ENCODE results near the gene NOL11. TPM values are rescaled to one million over a fixed set of nuclear protein-coding genes. Genes with fewer than 3 reads are reported as not detected.
"Not testable (repeated sequence)": the region's sequence is repeated elsewhere in the genome, so short reads cannot be mapped to it uniquely, and the experiment has no call there.

NOL11 gene
- total RNA-seq, 2 donors from 2014 or later: 18.6 to 18.9 TPM

DNA sequence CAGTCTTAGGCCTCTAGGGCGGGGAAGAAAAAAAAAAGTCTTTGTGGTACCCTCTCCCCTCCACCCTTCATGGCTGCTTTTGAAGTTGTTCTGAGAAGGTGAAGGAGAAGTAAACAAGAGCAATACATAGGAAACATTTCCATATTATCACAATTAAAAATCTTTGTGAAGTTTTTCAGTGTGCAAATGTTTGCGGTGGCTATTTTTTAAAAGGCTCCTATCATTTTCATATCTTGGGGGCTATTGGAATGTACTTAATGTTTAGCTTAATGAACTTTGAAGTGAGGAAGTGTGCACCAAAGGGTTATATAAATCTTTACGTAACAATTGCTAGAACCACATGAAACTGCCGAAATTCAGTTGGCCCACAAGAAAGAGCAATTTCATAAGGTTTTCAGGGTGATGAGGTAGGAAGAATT is 7.6 kb downstream of the NOL11 start:
- no peaks in the 10 kb centered on the region for H3K9me3 ChIP-seq
- peaks cover 91% of the 10 kb centered on the region for H3K36me3 ChIP-seq
- TF ChIP-seq, protein P1, sequence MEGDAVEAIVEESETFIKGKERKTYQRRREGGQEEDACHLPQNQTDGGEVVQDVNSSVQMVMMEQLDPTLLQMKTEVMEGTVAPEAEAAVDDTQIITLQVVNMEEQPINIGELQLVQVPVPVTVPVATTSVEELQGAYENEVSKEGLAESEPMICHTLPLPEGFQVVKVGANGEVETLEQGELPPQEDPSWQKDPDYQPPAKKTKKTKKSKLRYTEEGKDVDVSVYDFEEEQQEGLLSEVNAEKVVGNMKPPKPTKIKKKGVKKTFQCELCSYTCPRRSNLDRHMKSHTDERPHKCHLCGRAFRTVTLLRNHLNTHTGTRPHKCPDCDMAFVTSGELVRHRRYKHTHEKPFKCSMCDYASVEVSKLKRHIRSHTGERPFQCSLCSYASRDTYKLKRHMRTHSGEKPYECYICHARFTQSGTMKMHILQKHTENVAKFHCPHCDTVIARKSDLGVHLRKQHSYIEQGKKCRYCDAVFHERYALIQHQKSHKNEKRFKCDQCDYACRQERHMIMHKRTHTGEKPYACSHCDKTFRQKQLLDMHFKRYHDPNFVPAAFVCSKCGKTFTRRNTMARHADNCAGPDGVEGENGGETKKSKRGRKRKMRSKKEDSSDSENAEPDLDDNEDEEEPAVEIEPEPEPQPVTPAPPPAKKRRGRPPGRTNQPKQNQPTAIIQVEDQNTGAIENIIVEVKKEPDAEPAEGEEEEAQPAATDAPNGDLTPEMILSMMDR (IDR thresholded peaks at IDR 0.05): no peak
- H3K27me3 ChIP-seq: no peaks in the 10 kb centered on the region
- H3K4me1 ChIP-seq: no peaks in the 10 kb centered on the region
- no peak for DNase-seq (ENCODE audit: low spot score)
- H3K4me3 ChIP-seq: no peak overlapping the region
- no peak overlapping the region for H3K27ac ChIP-seq

DNA sequence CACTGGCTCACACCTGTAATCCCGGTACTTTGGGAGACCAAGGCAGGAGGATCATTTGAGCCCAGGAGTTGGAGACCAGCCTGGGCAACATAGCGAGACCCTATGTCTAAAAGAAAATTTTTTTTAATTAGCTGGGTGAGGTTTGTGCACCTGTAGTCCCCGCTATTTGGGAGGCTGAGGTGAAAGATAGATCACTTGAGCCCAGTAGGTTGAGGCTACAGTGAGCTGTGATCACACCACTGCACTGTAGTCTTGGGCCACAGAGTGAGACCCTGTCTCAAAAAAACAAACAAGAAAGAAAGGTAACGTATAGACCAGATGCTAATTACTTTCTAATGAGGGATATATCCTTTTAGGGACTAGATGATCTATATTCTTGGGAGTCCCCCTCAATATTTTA is 8.1 kb downstream of the NOL11 start:
- no peak for DNase-seq (ENCODE audit: low spot score)
- TF ChIP-seq, protein P1 (IDR thresholded peaks at IDR 0.05): no peak
- H3K27me3 ChIP-seq: no peaks in the 10 kb centered on the region
- no peaks in the 10 kb centered on the region for H3K9me3 ChIP-seq
- no peak overlapping the region for H3K4me3 ChIP-seq
- no peaks in the 10 kb centered on the region for H3K4me1 ChIP-seq
- H3K27ac ChIP-seq: no peak overlapping the region
- peaks cover 91% of the 10 kb centered on the region for H3K36me3 ChIP-seq

DNA sequence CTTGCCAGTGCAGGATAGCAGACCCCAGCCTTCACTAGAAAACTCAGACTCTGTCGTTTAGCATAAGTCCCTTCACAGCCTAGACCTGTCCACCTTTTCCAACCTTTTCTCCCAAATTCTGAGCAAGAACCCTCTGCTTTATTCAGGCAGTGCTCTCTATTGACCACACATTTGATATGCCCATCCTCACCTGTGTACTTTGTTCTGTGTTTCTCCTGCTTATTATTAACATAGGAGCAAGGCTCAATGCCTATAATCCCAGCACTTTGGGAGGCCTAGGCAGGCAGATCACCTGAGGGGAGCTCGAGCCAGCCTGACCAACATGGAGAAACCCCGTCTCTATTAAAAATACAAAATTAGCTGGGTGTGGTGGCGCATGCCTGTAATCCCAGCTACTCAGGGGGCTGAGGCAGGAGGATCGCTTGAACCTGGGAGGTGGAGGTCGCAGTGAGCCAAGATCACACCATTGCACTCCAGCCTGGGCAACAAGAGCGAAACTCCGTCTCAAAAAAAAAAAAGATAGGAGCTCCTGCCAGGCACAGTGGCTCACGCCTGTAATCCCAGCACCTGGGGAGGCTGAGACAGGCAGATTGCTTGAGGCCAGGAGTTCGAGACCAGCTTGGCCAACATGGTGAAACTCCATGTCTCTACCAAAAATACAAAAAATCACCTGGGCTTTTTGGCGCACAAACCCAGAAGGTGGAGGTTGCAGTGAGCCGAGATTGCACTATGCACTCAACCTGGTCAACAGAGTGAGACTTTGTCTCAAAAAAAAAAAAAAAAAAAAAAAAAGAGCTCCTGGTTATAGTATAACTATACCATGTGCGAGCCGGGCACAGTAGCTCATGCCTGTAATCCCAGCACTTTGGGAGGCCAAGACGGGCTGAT is 9.7 kb downstream of the NOL11 start:
- H3K4me3 ChIP-seq; H3K27ac ChIP-seq; H3K27me3 ChIP-seq; H3K9me3 ChIP-seq; H3K4me1 ChIP-seq; DNase-seq (ENCODE audit: low spot score): not testable (repeated sequence)
- peaks cover 86% of the 10 kb centered on the region for H3K36me3 ChIP-seq

DNA sequence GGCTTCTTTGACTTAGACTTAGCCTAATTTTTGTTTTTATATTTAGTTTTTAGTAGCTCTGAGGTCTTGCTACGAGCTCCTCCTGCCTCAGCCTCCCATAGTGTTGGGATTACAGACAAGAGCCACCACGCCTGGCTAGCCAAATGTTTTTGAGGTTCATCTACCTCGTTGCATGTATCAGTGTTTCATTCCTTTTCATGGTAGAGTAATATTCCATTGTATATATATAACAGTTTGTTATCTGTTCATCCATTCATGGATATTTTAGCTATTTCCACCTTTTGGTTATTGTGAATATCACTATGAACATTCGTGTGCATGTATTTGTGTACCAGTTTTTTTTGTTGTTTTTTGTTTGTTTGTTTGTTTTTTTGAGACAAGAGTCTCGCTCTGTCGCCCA is 12.2 kb downstream of the NOL11 start:
- H3K27ac ChIP-seq: no peak overlapping the region
- no peaks in the 10 kb centered on the region for H3K27me3 ChIP-seq
- TF ChIP-seq, protein P1 (IDR thresholded peaks at IDR 0.05): no peak
- H3K9me3 ChIP-seq: peaks cover 0 to 5% of the 10 kb centered on the region in 2 donors
- peaks cover 71% of the 10 kb centered on the region for H3K36me3 ChIP-seq
- DNase-seq (ENCODE audit: low spot score): no peak
- no peak overlapping the region for H3K4me3 ChIP-seq
- no peaks in the 10 kb centered on the region for H3K4me1 ChIP-seq

DNA sequence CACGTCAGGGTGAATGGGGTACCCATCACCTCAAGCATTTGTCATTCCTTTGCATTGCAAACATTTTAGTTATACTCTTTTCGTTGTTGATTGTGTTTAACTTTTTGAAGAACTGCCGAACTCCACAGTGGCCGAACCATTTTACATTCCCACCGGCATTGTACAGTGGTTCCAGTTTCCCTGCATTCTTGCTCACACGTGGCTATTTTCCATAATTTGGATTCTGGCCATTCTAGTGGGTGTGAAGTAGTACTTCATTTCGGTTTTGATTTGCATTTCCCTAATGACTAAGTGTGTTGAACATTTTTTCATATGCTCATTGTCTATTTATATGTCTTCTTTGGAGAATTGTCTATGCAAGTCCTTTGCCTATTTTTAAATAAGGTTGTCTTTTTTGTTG is 13.0 kb downstream of the NOL11 start:
- Histone ChIP-seq H3K27me3 (no peaks in the 10 kb centered on the region), H3K4me3 (no peak overlapping the region), H3K4me1 (no peaks in the 10 kb centered on the region), H3K9me3 (peaks cover 0 to 5% of the 10 kb centered on the region in 2 donors), H3K27ac (no peak overlapping the region), H3K36me3 (peaks cover 63% of the 10 kb centered on the region)
- TF ChIP-seq, protein P1 (IDR thresholded peaks at IDR 0.05): no peak
- no peak for DNase-seq (ENCODE audit: low spot score)

DNA sequence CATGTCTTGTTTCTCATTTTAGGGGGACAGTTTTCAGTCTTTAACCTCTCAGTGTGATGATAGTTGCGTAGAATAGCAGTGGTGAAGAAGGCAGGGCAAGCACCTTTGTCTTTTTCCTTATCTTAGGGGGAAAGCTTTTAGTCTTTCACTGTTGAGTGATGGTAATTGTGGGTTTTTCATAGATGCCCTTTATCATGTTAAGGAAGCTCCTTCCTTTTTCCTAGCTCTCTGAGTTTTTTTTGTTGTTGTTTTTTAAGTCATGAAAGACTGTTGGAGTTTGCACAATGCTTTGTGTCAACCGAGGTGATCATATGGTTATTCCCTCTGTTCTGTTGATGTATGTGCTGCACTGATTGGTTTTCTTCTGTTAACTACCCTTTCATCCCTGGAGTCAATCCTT is 15.7 kb downstream of the NOL11 start:
- no peak overlapping the region for H3K27ac ChIP-seq
- H3K36me3 ChIP-seq: peaks cover 62% of the 10 kb centered on the region
- H3K4me3 ChIP-seq: no peak overlapping the region
- peaks cover 0 to 5% of the 10 kb centered on the region in 2 donors for H3K9me3 ChIP-seq
- H3K27me3 ChIP-seq: no peaks in the 10 kb centered on the region
- TF ChIP-seq, protein P1 (IDR thresholded peaks at IDR 0.05): no peak
- no peaks in the 10 kb centered on the region for H3K4me1 ChIP-seq
- no peak for DNase-seq (ENCODE audit: low spot score)

Data from right atrium auricular region (tissue), 2 donors.